Activated CD8-positive, alpha-beta T cell treated with anti-CD3 and anti-CD28 coated beads, Interleukin-2, amount 10 ng/mL, durations not matched to agents 7 days and 5 days (primary cell): ENCODE results near the gene RASL11B. TPM values are rescaled to one million over a fixed set of nuclear protein-coding genes. Genes with fewer than 3 reads are reported as not detected.
A peak's percentile ranks its signal among the peaks of the same experiment; 100 is the strongest.

Experiments
- ATAC-seq: fragments of 150-1000 bp; cut with Tn5 transposase; one replicate; pipeline ENCODE4 v1.10.0; 2021; ENCODE audit warnings: moderate library complexity
- CTCF ChIA-PET: fragments of 350-600 bp; sonication (Branson Sonifier 250); formaldehyde crosslinking; loops from one replicate; lab custom pipeline; 2021; ENCODE audit warnings: antibody characterized with exemption; lab: Charles Lee
- POLR2A ChIA-PET: fragments of 350-600 bp; sonication (Branson Sonifier 250); formaldehyde crosslinking; loops from one replicate; lab custom pipeline; 2021; ENCODE audit warnings: antibody characterized with exemption; lab: Charles Lee
- DNase-seq: peaks from one replicate; pipeline ENCODE4 v3.0.0-alpha.2; 2020
- H3K27ac Mint-ChIP-seq: one replicate; pipeline ENCODE4 v1.8.0; 2021; ENCODE audit warnings: mild to moderate bottlenecking, mixed read lengths
- H3K27me3 Mint-ChIP-seq: one replicate; pipeline ENCODE4 v1.8.0; 2021; ENCODE audit warnings: low read depth, mixed read lengths
- H3K36me3 Mint-ChIP-seq: one replicate; pipeline ENCODE4 v1.8.0; 2021; ENCODE audit warnings: low read depth, mixed read lengths
- H3K4me1 Mint-ChIP-seq: one replicate; pipeline ENCODE4 v1.8.0; 2021; ENCODE audit warnings: low read depth, mixed read lengths
- H3K4me3 Mint-ChIP-seq: one replicate; pipeline ENCODE4 v1.8.0; 2021; ENCODE audit warnings: mild to moderate bottlenecking, mixed read lengths
- H3K9me3 Mint-ChIP-seq: one replicate; pipeline ENCODE4 v1.8.0; 2022; ENCODE audit warnings: mixed read lengths; ENCODE audit not compliant: insufficient read depth
- total RNA-seq, 2 experiments: library from RNA; stranded (reverse); gene quantifications; one replicate each; pipeline ENCODE4 v1.2.3, GENCODE V29; 2021

The RASL11B gene
- total RNA-seq, 2 experiments from 2014 or later = 0.13 TPM; not detected in 1

DNA sequence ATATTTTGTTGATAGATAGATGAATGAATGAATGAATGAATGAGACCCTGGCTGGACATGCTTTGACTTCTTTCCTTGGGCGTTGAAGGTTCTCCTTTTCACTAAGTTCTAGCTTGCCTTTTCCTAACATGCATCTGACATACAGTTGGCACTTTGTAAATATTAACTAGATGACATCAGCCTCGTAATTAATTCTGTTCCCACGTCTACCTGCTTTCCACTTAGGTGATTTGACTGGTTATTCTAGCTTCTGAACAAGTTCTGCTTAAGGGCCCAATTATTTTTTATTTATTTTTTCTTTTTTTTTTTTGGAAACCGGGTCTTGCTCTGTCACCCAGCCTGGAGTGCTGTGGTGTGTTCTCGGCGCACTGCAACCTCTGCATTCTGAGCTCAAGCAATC, 13.9 kb upstream of the RASL11B start:
- Mint-ChIP-seq H3K9me3 (no peaks in the 10 kb centered on the region), H3K36me3 (no peaks in the 10 kb centered on the region), H3K27me3 (peaks cover 7% of the 10 kb centered on the region), H3K27ac (no peak overlapping the region), H3K4me1 (no peaks in the 10 kb centered on the region), H3K4me3 (no peak overlapping the region)
- DNase-seq (no peak), ATAC-seq (no peak)
- CTCF ChIA-PET = interaction anchor here (0.7 kb wide), 1 partner anchor 544 kb away, joined by 3 read pairs; no protein-coding TSS in a partner anchor
- POLR2A ChIA-PET = no interaction called here

DNA sequence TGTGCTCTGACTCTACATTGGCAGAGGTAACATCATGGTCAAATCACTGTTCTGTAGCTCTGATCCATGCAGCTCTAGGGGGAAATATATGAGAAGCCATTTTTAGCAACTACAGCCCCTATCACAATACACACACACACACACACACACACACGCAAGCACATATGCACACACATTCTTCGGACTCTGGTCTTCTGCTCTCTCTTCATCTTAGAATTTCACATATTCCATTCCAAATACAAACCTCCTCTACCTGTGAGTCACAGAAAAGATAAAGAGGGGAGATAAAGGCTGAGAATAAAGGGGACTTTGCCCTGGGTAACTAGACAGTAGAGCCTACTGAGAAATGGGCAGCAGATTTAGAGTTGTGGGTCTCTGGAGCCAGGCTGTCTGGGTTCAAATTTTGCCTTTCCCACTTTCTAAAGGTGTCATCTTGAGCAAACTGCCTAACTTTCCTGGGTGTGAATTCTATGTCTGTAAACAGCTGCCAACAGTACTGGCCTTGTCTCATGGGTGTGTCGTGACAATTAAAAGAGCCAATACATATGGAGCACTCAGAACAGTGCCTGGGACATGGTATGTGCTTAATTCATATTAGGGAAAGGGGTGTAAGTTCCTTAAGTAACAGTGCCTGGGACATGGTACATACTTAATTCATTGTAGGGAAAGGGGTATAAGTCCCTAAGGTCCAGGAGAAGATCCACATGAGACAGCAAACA, 11.6 kb upstream of the RASL11B start:
- H3K4me1 Mint-ChIP-seq = no peaks in the 10 kb centered on the region
- no peak for DNase-seq

DNA sequence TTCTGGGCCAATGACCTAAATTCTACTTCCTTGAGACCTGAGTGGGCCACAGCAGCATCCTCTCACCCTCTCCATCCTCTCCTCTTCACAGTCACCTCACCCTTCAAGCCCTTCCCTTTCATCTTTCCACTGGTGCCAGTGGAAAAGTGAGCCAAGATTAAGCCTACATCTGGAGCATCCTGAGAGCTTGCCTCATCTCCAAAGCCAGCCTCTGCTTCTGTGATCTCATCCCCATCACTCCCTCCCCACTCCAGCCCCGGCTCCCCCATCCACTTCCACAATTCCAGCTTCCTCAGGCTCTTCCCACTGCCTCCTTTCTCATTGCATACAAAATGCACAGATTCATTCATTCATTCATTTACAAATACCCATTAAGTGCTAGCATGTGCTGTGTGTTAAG, 10.1 kb upstream of the RASL11B start:
- Mint-ChIP-seq H3K27me3 (peaks cover 9% of the 10 kb centered on the region), H3K36me3 (no peaks in the 10 kb centered on the region), H3K9me3 (no peaks in the 10 kb centered on the region), H3K4me3 (no peak overlapping the region), H3K4me1 (peaks cover 7% of the 10 kb centered on the region), H3K27ac (no peak overlapping the region)
- ChIA-PET POLR2A (no interaction called here), CTCF (interaction anchor here (1.2 kb wide), 1 partner anchor 58 kb away, joined by 3 read pairs; no protein-coding TSS in a partner anchor)
- ATAC-seq (no peak), DNase-seq (no peak)

More for the DNA sequence above, 11.6 kb upstream of the RASL11B start:
- ChIA-PET POLR2A (no interaction called here), CTCF (no interaction called here)
- Mint-ChIP-seq H3K27me3 (peaks cover 7% of the 10 kb centered on the region), H3K4me3 (no peak overlapping the region), H3K9me3 (no peaks in the 10 kb centered on the region), H3K36me3 (no peaks in the 10 kb centered on the region), H3K27ac (no peak overlapping the region)
- ATAC-seq = no peak

DNA sequence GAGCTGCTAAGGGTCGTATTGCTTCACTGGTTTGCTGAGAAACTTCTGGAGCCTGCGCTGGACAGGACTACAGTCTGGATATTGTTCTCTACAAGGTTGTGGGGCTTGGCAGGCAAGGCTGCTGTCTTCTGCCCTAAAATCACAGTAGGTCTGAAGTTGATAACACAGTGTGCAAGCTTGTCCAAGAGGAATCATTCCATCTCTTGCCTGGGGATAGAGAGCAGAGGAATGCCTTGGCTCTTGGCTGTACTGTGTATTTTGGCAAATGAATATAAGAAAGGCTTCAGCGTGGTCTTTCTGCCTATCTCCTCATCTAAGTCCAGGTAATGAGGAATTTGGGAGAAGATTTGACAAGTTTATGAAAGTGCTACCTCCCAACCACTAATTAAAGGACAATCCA, 9.4 kb upstream of the RASL11B start:
- H3K4me3 Mint-ChIP-seq = no peak overlapping the region
- H3K4me1 Mint-ChIP-seq = peaks cover 10% of the 10 kb centered on the region
- ATAC-seq (no peak), DNase-seq (no peak)
- peaks cover 9% of the 10 kb centered on the region for H3K27me3 Mint-ChIP-seq
- no peak overlapping the region for H3K27ac Mint-ChIP-seq
- H3K36me3 Mint-ChIP-seq = no peaks in the 10 kb centered on the region
- peaks cover under 1% of the 10 kb centered on the region for H3K9me3 Mint-ChIP-seq
- POLR2A ChIA-PET = interaction anchor here (0.7 kb wide), 1 partner anchor 62 kb away, joined by 3 read pairs; no protein-coding TSS in a partner anchor
- CTCF ChIA-PET = interaction anchor here (1.2 kb wide), 1 partner anchor 57 kb away, joined by 3 read pairs; no protein-coding TSS in a partner anchor

DNA sequence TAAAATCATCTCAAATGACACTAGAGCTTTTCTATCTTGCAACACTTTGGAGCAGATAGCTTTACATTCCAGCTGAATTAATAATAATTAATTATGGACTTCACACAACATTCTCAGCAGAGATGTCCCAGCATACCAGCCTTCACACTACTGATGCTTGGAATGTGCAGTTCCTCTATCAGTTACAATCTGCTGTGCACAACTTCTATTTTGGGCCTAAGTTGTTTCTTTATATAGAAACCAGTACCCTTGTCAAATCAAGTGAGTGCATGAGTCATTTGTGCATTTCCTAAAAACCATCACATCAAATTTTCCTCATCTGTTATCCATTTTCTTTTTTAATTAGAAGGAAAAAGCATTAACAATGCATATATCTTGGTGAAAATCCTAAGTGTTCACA, 8.8 kb upstream of the RASL11B start:
- DNase-seq (no peak), ATAC-seq (no peak)
- Mint-ChIP-seq H3K4me3 (no peak overlapping the region), H3K9me3 (peaks cover 5% of the 10 kb centered on the region), H3K27me3 (peaks cover 12% of the 10 kb centered on the region), H3K27ac (no peak overlapping the region), H3K36me3 (no peaks in the 10 kb centered on the region), H3K4me1 (peaks cover 10% of the 10 kb centered on the region)
- POLR2A ChIA-PET = interaction anchor here (0.7 kb wide), 1 partner anchor 62 kb away, joined by 3 read pairs; no protein-coding TSS in a partner anchor
- CTCF ChIA-PET = interaction anchor here (1.2 kb wide), 1 partner anchor 57 kb away, joined by 3 read pairs; no protein-coding TSS in a partner anchor

DNA sequence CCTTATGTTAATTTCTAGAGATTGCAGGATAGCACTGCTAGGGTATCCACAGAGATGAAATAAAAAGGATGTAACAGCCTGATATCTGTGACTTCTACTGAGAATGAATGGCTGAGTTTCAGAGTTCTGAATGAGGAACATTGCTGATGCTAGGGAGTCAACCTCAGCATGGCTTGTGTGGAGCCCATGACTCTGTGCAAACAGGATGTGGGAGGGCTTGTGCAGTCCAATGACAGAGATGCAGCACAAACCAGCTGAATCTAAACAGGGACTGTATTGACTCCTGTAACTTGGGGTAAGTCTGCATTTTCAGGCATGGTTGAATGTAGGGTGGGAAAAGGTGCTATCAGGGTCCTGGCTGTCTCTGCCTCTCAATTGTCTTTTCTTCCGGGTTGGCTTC, 5.3 kb upstream of the RASL11B start:
- ChIA-PET CTCF (interaction anchor here (0.7 kb wide), 1 partner anchor 55 kb away, joined by 3 read pairs; no protein-coding TSS in a partner anchor), POLR2A (no interaction called here)
- peaks cover 16% of the 10 kb centered on the region for H3K4me1 Mint-ChIP-seq
- peak; percentile 39 for DNase-seq
- ATAC-seq = no peak
- peaks cover 30% of the 10 kb centered on the region for H3K27me3 Mint-ChIP-seq
- H3K9me3 Mint-ChIP-seq = peaks cover 5% of the 10 kb centered on the region
- H3K27ac Mint-ChIP-seq = no peak overlapping the region
- H3K4me3 Mint-ChIP-seq = no peak overlapping the region
- no peaks in the 10 kb centered on the region for H3K36me3 Mint-ChIP-seq

DNA sequence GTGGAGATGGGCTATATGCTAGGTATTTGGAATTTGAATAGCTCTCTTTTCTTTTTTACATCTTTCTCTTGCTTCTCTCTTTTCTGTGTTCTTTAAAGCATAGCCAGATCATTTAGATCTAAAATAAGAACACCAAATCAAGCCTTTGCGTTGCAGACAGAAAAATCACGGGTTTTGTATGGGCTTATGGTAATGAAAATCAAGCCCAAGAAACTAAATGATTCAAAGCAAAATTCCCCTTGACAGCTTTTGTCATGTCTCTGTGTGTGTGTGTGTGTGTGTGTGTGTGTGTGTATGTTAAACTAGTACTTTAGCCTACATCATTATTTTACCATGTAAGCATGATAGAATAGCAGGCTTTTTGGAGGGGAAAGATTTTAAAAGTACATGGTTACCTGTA, 1.8 kb upstream of the RASL11B start:
- Mint-ChIP-seq H3K9me3 (peaks cover 5% of the 10 kb centered on the region), H3K27ac (no peak overlapping the region), H3K27me3 (peaks cover 39% of the 10 kb centered on the region), H3K4me3 (no peak overlapping the region), H3K36me3 (no peaks in the 10 kb centered on the region), H3K4me1 (peaks cover 16% of the 10 kb centered on the region)
- ChIA-PET CTCF (interaction anchor here (0.9 to 1.1 kb wide), 2 partner anchors 51 to 126 kb away, joined by 3 read pairs; no protein-coding TSS in a partner anchor), POLR2A (no interaction called here)
- DNase-seq (no peak), ATAC-seq (no peak)

DNA sequence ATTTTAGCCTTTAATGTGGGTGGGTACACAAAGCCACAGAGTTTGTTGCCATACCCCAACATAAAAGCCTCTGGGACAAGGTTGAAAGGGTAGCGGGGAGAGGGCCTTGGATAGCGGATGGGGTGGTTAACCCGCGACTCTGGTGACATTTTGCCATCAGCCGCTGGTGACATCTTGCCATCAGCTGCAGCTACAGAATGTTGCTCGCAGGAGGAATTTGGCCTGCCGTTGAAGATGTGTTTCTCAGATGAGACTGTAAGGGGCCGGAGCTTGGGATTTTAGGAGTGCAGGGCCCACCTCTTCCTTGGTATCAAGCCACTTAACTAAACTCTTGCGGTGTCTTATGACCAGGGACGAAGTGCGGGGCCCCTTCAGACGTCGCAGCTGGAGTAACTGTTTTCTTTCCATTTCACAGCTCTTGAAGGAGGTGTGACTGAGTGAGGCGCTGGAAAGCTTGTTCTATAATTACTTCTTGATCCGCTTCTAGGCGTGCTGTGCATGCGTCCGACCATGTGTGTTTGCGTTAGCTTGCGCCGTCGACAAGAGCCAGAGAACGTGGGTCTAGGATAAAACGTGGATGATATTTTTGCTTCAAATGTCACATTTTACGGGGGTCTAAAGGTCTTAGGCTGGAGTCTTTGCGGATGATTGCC, 820 bp upstream of the RASL11B start:
- ATAC-seq (no peak), DNase-seq (no peak)
- no peaks in the 10 kb centered on the region for H3K36me3 Mint-ChIP-seq
- peaks cover 15% of the 10 kb centered on the region for H3K4me1 Mint-ChIP-seq
- H3K9me3 Mint-ChIP-seq = peaks cover 5% of the 10 kb centered on the region
- ChIA-PET POLR2A (no interaction called here), CTCF (no interaction called here)
- H3K27me3 Mint-ChIP-seq = peaks cover 37% of the 10 kb centered on the region
- H3K27ac Mint-ChIP-seq = peak overlapping the region; percentile 13
- H3K4me3 Mint-ChIP-seq = peak overlapping the region; percentile 74

DNA sequence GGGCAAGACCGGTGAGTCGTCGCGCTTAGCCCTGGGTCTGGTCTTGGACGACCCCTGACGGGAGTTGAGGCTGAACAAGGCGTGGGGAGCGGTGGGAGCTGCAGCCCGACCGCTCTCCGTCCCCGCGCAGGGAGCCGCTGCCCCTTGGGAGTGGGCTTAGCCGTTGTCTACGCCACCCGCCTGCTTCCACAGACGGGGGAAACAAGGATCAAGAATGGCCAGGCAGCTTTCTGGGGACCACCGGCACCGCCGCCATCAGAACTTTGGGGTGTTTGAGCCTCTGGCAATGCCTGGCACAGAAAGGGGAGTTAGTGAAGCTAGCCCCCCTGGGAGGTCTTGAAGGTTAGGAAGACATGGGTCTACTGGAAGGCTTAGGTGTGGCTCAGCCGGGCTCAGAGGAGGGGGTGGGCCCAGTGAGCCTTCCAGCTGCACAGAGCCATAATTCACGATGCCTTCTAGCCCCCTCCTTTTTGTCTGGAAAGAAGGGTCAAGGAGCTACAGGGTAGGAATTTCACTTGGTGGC, 583 bp downstream of the RASL11B start:
- CTCF ChIA-PET = no interaction called here
- no peak overlapping the region for H3K27ac Mint-ChIP-seq

DNA sequence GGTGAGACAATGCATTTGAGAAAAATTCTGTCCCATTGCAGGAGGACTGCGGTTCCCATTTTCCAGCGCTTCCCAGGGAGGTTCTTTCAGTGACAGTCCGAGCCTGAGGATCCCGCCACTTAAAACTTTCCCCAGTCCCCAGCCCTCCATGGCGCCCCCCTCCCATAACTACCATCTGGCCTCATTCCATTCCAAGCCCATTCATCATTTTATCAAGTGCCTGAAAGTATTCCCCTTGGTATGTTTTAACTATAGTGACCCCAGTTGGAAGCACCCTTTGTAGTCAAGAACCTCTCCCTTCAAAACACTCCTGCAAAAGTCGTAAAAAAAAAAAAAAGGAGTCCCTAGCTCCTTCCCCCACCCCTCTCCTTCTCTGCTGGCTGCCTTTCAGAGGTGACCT, 1.2 kb downstream of the RASL11B start:
- Mint-ChIP-seq H3K4me1 (peaks cover 6% of the 10 kb centered on the region), H3K27me3 (peaks cover 33% of the 10 kb centered on the region), H3K4me3 (peak overlapping the region; percentile 27), H3K27ac (no peak overlapping the region), H3K36me3 (no peaks in the 10 kb centered on the region), H3K9me3 (no peaks in the 10 kb centered on the region)
- CTCF ChIA-PET = no interaction called here
- DNase-seq (no peak), ATAC-seq (no peak)
- POLR2A ChIA-PET = no interaction called here

More for the DNA sequence above, 583 bp downstream of the RASL11B start:
- POLR2A ChIA-PET = no interaction called here
- H3K4me3 Mint-ChIP-seq = peak overlapping the region; percentile 74
- peaks cover 6% of the 10 kb centered on the region for H3K4me1 Mint-ChIP-seq
- DNase-seq = no peak
- H3K27me3 Mint-ChIP-seq = peaks cover 37% of the 10 kb centered on the region
- H3K9me3 Mint-ChIP-seq = peaks cover 5% of the 10 kb centered on the region
- H3K36me3 Mint-ChIP-seq = no peaks in the 10 kb centered on the region
- ATAC-seq = no peak

DNA sequence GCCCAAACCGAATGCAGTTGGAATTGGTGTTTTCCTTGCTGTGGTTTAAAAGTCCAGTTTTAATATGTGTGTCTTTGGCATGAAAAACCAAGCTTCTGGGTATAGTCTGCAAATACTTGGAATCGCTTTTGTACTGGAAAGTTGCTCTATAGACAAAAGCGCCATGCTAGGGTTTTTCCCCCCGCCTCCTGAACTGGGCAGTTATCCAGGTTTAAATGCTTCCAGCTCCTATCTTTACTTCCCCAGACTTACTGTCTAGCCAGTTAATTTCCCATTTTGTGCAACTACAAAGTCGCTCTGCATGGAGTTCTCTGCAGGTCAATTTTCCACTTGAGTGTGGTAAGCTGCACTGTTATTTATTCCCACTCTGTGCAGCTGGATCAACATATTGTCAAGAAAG, 2.7 kb downstream of the RASL11B start:
- H3K4me3 Mint-ChIP-seq = no peak overlapping the region
- H3K27ac Mint-ChIP-seq = no peak overlapping the region
- DNase-seq (no peak), ATAC-seq (no peak)
- ChIA-PET POLR2A (interaction anchor here (0.8 kb wide), 1 partner anchor 152 kb away, joined by 3 read pairs; no protein-coding TSS in a partner anchor), CTCF (no interaction called here)
- no peaks in the 10 kb centered on the region for H3K36me3 Mint-ChIP-seq
- no peaks in the 10 kb centered on the region for H3K9me3 Mint-ChIP-seq
- H3K4me1 Mint-ChIP-seq = peaks cover 6% of the 10 kb centered on the region
- peaks cover 27% of the 10 kb centered on the region for H3K27me3 Mint-ChIP-seq
